ENCODE data around the gene RELN.
"Not testable (repeated sequence)": the region's sequence is repeated elsewhere in the genome, so short reads cannot be mapped to it uniquely, and the experiment has no call there.

RELN gene

GRCh38 chr7:103896826-103897225, 92.6 kb downstream of the RELN start:
- DNase-seq (ENCODE audit: low read depth in 2 of 2): not testable (repeated sequence)

DNA sequence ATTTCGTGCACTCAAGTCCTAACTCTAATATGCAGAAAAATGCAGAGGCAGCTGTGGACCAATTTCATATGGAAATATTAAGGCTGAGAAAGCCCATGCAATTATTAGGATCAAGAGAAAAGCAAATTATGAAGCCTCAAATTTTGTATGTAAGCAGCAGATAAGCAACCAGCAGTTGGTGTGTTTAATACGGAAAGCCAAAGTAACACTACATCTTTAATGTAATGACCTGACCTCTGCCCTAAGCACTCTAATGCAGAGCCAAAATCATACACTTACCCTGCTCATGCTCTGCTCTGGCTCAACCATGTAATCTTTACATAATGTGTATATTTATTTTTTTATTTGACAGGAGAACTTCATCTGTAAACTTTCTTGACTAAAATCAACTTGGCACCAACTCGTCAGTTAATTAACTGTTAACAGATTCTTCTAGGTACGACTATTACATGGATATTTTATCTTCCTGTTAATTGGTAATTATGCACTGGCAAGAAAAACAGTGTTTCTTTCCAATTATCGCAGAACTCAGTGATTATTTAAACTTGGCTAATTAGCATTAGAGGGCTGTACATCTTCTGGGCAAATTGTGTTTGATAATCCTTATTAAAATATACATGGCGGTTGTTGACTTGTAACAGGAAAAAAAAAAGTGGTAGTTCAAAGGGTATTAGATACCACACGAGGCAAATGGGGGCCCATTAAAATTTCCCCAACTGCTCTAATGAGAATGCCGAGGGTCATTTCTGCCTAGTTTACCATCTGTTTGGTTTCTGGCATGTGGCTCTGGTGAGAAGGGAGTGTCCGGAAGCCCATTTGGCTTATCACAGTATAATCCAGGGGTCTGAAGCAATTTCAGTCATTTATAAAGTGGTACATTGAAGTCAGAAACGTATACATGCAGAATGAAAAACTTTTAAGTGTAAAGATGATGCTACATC, 94.5 kb downstream of the RELN start:
- no peak for DNase-seq (ENCODE audit: low read depth in 2 of 2)

DNA sequence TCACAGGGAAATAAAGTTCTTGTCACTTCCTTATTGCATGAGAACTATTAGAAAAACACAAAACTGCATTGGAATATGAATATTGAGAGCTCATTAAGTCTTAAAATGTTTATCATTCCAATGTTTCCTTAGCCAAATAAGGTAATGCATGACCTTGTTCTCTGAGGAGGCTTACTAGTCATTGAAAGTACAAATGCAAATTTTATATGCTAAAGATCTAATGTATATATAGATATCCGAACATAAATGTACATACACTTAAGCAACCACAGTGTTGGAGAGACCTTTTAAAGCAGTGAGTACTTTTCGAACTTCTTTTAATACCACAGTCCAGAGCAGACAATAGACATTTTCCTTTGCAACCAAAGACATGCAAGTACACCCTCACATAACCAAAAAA, 96.1 kb downstream of the RELN start:
- DNase-seq (ENCODE audit: low read depth in 2 of 2): no peak

- no peak for DNase-seq (ENCODE audit: low read depth in 2 of 2)
These were observed 100.0 kb downstream of the RELN start for GRCh38 chr7:103889451-103889850.

DNA sequence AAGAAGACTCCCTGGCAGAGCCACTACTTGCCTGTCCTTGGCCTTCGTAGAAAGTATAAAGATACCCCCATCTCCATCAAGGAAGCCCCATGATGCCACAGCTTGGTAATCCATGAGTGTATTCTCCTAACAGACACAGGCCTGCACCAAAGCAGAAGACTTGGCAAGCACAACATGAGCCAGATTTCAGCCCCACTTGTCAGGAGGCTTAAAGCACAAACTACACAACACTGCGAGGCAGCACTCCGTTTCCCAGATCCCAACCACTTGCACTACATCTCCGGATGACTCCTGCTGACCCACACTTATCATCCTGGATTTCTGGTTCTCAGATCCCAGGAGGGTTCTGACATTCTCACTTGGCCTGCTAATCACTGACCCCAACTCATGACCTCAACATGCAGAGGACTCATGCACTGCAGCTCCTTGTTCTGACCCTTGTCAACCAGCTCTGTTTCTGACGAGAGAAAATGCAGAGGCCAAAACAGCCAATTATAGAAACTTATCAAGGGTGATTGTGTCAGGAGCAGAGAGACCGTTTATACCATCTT, 100.8 kb downstream of the RELN start:
- no peak for DNase-seq (ENCODE audit: low read depth in 2 of 2)

- no peak for DNase-seq (ENCODE audit: low read depth in 2 of 2)
These were observed 101.4 kb downstream of the RELN start for GRCh38 chr7:103887853-103888602.

- no peak for DNase-seq (ENCODE audit: low read depth in 2 of 2)
These were observed 102.4 kb downstream of the RELN start for GRCh38 chr7:103887050-103887449.

DNA sequence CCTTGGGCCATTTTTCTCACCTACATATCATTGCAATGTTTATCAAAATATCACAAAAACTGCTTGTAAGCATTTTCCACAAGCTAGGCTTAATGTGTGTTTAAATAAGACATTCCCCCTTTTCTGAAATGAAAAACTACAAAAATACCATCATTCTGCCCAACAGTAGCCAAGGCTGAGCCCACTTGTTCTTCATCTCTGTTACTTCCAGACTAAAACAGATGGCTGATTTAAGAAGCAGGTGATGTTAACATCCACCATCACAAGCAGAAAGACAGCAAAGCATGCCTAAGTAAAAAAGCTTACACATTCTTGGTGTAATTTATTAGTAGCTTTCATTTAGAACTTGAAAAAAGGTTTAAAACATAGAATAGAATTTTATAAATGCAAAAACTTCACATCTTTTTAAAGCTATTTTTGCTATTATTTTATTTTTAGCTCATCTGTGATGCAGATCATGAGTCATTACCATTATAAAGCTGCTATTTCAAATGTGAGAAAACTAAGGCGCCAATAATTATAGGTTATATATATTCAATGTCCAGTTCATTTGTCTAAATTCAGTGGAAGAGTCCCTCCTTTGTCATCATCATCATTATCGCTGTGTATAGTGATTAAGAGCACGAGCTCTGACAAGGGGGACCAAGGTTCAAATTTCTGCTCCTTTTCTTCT, 109.4 kb downstream of the RELN start:
- no peak for DNase-seq (ENCODE audit: low read depth in 2 of 2)

- no peak for DNase-seq (ENCODE audit: low read depth in 2 of 2)
These were observed 110.0 kb downstream of the RELN start for GRCh38 chr7:103879411-103879810.

GRCh38 chr7:103877565-103877964, 111.9 kb downstream of the RELN start:
- DNase-seq (ENCODE audit: low read depth in 2 of 2): no peak

- DNase-seq (ENCODE audit: low read depth in 2 of 2): no peak
These were observed 113.7 kb downstream of the RELN start for GRCh38 chr7:103875718-103876117.

- no peak for DNase-seq (ENCODE audit: low read depth in 2 of 2)
These were observed 118.0 kb downstream of the RELN start for GRCh38 chr7:103871473-103871872.

DNA sequence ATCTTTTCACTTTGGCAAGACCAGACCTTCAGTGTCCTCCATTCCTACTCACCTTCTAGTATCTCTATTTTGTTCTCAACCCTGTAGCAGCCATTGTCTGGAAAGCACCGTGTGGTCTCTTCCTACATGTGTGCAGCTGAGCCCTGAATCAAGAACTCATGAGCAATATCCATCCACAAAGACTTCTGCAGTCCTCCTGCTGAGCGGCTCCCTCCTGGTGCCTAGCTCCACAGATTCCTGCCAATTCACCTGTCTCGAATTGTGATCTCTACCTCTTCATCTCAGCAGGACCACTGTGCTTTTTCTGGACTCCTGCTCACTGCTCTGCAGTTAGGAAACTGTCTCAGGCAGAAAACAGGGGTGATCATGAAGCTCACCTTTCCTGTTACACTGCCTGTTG, 118.8 kb downstream of the RELN start:
- DNase-seq (ENCODE audit: low read depth in 2 of 2): no peak

- DNase-seq (ENCODE audit: low read depth in 2 of 2): no peak
These were observed 121.6 kb downstream of the RELN start for GRCh38 chr7:103867874-103868273.

GRCh38 chr7:103866919-103867318, 122.5 kb downstream of the RELN start:
- no peak for DNase-seq (ENCODE audit: low read depth in 2 of 2)

- no peak for DNase-seq (ENCODE audit: low read depth in 2 of 2)
These were observed 124.0 kb downstream of the RELN start for GRCh38 chr7:103865442-103865841.

DNA sequence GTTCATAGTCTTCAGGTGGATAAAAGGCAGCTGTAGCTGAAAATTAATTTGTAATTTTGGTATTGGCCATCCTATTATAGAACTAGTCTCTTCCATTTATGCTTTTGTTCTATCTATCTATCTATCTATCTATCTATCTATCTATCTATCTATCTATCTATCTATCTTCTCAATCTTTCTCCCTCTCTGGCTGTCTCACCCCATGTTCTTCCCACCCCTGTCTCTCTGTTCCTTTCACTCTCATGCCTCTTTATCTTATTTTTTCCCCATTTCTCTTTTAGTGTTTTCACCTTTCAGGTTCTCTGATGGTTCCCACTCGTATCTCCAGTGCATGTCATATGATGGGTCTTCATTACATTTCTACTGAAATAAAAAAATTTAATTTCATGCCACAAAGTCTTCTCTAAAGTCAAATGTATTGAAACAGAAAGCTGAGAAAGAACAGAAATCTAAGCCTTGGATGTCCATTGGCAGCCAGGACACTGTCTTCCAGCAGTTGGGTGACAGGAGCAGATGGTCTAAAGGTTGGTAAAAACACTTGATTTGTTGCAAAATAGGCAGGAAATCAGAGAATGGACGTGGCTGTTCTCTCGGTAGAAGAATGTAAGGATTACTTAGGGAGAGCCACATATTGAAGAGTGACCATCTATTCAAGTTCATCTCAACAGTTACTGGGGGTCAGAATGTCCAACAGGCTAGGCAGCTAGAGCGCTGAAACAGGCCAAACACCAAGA, 127.0 kb downstream of the RELN start:
- DNase-seq (ENCODE audit: low read depth in 2 of 2): no peak

DNA sequence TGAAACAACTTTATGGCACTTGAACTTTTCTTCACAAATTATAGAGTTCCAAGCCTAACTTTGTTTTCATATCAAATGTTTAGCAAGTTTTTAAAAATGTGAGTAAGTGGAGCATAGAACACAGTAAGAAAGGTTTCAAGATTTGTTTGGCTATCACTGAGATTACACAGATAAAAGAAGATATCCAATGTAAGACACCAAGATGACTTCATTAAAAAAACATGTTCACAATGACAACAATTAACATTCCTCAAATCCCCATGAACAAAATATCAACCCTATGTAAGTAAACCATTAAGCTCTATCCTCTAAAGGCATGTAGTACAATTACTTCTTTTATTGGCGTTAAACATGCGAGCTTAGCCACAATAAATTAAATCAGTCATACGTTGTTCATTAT, 129.7 kb downstream of the RELN start:
- DNase-seq (ENCODE audit: low read depth in 2 of 2): no peak

- no peak for DNase-seq (ENCODE audit: low read depth in 2 of 2)
These were observed 132.0 kb downstream of the RELN start for GRCh38 chr7:103857435-103857834.

DNA sequence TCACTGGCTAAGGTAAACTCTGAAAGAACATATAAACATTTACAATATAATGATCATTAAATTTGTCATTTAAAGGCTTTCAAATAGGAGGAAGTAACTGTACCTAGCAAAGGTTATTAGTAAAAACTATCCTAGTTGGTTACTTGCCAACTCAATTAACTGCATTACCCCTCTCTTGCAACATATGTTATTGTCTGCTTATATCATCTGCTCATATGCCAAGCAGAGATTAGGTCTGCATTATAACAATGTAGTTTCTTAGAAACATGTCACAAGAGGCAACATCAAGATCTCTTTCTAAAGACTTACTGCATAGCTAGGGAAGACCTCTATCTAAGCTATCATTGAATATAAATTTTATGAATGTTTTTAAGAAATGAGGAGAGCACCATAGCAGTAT, 132.5 kb downstream of the RELN start:
- DNase-seq (ENCODE audit: low read depth in 2 of 2): no peak

DNA sequence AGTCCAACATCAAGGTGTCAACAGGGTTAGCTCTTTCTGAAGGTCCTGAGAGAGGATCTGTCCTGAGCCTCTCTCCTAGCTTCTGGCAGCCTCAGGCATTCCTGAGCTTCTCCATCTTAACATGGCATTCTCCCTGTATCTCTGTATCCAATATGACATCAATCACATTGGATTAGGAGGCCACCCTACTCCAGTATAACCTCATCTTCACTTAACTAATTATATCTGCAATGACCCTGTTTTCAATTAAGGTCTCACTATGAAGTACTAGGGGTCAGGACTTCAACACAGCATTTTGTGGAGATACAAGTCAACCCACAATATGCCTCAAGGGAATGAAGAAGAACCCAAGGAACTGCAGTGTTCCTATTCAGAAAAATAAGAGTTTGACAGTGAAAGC, 133.8 kb downstream of the RELN start:
- DNase-seq (ENCODE audit: low read depth in 2 of 2): no peak

Data from stimulated activated CD8-positive, alpha-beta memory T cell treated with anti-CD3 and anti-CD28 coated beads, Interleukin-2, amount 100 ng/mL, for 1 hour (primary cell).